Measurements from ENCODE around the gene PHKA2.
"Not testable (repeated sequence)": the region's sequence is repeated elsewhere in the genome, so short reads cannot be mapped to it uniquely, and the experiment has no call there.

The PHKA2 gene

GRCh38 chrX:18983666-18984380, at the start of gene PHKA2:
TSS of gene PHKA2 (minus strand) at chrX:18984114. CDS start at chrX:18983932, 182 bp downstream.
- H3K4me3 ChIP-seq (ENCODE audit: low read depth, low read length), result peak within 1 kb of the TSS; percentile 60
- TF ChIP-seq, protein P1, sequence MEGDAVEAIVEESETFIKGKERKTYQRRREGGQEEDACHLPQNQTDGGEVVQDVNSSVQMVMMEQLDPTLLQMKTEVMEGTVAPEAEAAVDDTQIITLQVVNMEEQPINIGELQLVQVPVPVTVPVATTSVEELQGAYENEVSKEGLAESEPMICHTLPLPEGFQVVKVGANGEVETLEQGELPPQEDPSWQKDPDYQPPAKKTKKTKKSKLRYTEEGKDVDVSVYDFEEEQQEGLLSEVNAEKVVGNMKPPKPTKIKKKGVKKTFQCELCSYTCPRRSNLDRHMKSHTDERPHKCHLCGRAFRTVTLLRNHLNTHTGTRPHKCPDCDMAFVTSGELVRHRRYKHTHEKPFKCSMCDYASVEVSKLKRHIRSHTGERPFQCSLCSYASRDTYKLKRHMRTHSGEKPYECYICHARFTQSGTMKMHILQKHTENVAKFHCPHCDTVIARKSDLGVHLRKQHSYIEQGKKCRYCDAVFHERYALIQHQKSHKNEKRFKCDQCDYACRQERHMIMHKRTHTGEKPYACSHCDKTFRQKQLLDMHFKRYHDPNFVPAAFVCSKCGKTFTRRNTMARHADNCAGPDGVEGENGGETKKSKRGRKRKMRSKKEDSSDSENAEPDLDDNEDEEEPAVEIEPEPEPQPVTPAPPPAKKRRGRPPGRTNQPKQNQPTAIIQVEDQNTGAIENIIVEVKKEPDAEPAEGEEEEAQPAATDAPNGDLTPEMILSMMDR (IDR thresholded peaks at IDR 0.05; ENCODE audit: low read depth, low read length), result no peak

- TF ChIP-seq, protein P1 (IDR thresholded peaks at IDR 0.05; ENCODE audit: low read depth, low read length), result no peak
Observed at GRCh38 chrX:19030805-19031204, 46.9 kb upstream of the PHKA2 start.

DNA sequence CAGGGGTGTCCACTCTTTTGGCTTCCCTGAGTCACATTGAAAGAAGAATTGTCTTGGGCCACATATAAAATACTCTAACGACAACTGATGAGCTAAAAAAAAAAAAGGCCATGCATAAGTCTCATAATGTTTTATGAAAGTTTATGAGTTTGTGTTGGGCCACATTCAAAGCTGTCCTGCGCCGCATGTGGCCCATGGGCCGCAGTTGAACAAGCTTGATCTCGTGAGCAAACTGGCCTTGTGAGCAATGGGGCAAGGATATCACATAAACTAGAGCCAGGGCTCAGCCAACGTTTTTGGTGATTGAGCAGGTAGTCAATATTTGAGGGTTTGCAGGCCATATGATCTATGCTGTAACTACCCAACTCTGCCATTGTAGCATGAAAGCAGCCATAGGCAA, 44.6 kb upstream of the PHKA2 start:
- H3K4me3 ChIP-seq (ENCODE audit: low read depth, low read length), result no peak overlapping the region
- TF ChIP-seq, protein P1 (IDR thresholded peaks at IDR 0.05; ENCODE audit: low read depth, low read length), result no peak

More at GRCh38 chrX:19030805-19031204, 46.9 kb upstream of the PHKA2 start:
- no peak overlapping the region for H3K4me3 ChIP-seq (ENCODE audit: low read depth, low read length)

- TF ChIP-seq, protein P1 (IDR thresholded peaks at IDR 0.05; ENCODE audit: low read depth, low read length), result no peak
- no peak overlapping the region for H3K4me3 ChIP-seq (ENCODE audit: low read depth, low read length)
Observed at GRCh38 chrX:19024366-19024765, 40.5 kb upstream of the PHKA2 start.

GRCh38 chrX:19019996-19020395, 36.1 kb upstream of the PHKA2 start:
- TF ChIP-seq, protein P1 (IDR thresholded peaks at IDR 0.05; ENCODE audit: low read depth, low read length), result no peak
- H3K4me3 ChIP-seq (ENCODE audit: low read depth, low read length), result no peak overlapping the region

DNA sequence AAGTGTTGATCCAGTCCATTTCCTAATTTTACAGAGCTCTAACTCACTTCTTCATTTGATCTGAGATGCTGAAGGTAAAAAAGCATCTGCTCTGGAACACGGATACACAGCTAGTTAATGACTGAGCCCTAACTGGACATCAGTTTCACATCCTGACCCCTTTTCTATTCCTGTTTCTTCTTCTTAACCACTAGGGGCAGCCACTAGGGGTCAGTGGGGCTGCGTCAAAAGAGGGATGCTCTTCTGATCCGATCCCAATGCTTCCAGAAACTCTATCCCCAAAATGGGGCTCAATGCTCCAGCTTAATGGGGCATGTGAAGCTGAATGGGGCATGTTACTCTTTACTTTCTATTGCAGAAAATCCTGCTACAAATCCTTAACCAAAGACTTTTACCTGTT, 33.4 kb upstream of the PHKA2 start:
- TF ChIP-seq, protein P1 (IDR thresholded peaks at IDR 0.05; ENCODE audit: low read depth, low read length), result peak; percentile 45; the same call in 1 of the 2 replicates
- no peak overlapping the region for H3K4me3 ChIP-seq (ENCODE audit: low read depth, low read length)

GRCh38 chrX:19016614-19017013, 32.7 kb upstream of the PHKA2 start:
- H3K4me3 ChIP-seq (ENCODE audit: low read depth, low read length), result not testable (repeated sequence)

GRCh38 chrX:19007868-19008267, 24.0 kb upstream of the PHKA2 start:
- TF ChIP-seq, protein P1 (IDR thresholded peaks at IDR 0.05; ENCODE audit: low read depth, low read length), result no peak
- H3K4me3 ChIP-seq (ENCODE audit: low read depth, low read length), result no peak overlapping the region

Measured in WI38 (cell line).